K562 (cell line): ENCODE results near the gene ALX3. TPM values are rescaled to one million over a fixed set of nuclear protein-coding genes. Genes with fewer than 3 reads are reported as not detected.

Source experiments
- BCOR ChIP-seq: fragments of 450-650 bp; IDR thresholded peaks from 2 replicates; pipeline ENCODE4 v1.6.1; 2016
- CBX2 ChIP-seq: fragments of 200-600 bp; sonication (generic); IDR thresholded peaks from one replicate; pipeline ENCODE4 v1.6.1; 2012; ENCODE audit warnings: mild to moderate bottlenecking, low read length, inconsistent platforms; ENCODE audit not compliant: insufficient read depth, poor library complexity, severe bottlenecking
- ERF ChIP-seq: fragments of 450-650 bp; formaldehyde crosslinking; IDR thresholded peaks from 2 replicates; pipeline ENCODE4 v1.4.0; 2020; ENCODE audit warnings: mild to moderate bottlenecking, mixed read lengths
- MXD1 ChIP-seq: fragments of 250-450 bp; sonication (Bioruptor Pico); IDR thresholded peaks from 2 replicates; pipeline ENCODE4 v1.8.0; 2021; ENCODE audit warnings: borderline replicate concordance, mild to moderate bottlenecking, moderate library complexity; ENCODE audit not compliant: poor library complexity, severe bottlenecking
- NFE2 ChIP-seq: IDR thresholded peaks from 2 replicates; pipeline ENCODE4 v1.6.1; 2014; ENCODE audit warnings: antibody characterized with exemption, low read depth
- PRMT5 ChIP-seq: sonication (generic); formaldehyde crosslinking; IDR thresholded peaks from 2 replicates; pipeline ENCODE4 v1.5.0; 2020; ENCODE audit warnings: missing genetic modification reagents
- RBM14 ChIP-seq: fragments of 200-400 bp; formaldehyde crosslinking; IDR thresholded peaks from 2 replicates; pipeline ENCODE4 v1.6.1; 2018; ENCODE audit warnings: low read depth, mild to moderate bottlenecking, low read length, moderate library complexity, borderline replicate concordance; ENCODE audit not compliant: insufficient read depth
- TCF3 ChIP-seq: sonication (generic); formaldehyde crosslinking; IDR thresholded peaks from 2 replicates; pipeline ENCODE4 v1.4.0; 2020; ENCODE audit warnings: mild to moderate bottlenecking, missing genetic modification reagents
- ZNF174 ChIP-seq: fragments of 250-450 bp; sonication (Bioruptor Pico); IDR thresholded peaks from 2 replicates; pipeline ENCODE4 v1.4.0; 2020; ENCODE audit warnings: mild to moderate bottlenecking
- ZNF407 ChIP-seq: fragments of 450-650 bp; IDR thresholded peaks from 2 replicates; pipeline ENCODE4 v1.6.1; 2016; ENCODE audit warnings: low read depth
- ZNF740 ChIP-seq, 3 experiments: fragments of 200-800 bp in 1 of 3; sonication (Bioruptor generic) in 1 of 3; sonication (generic) in 1 of 3; formaldehyde crosslinking in 1 of 3; IDR thresholded peaks; 2 replicates each; pipeline versions ENCODE4 v1.6.1 to v1.8.0; 2016 to 2022; ENCODE audit warnings: mild to moderate bottlenecking in 2 of 3, missing compliant biosample characterization in 2 of 3, missing genetic modification characterization in 2 of 3, missing genetic modification reagents in 1 of 3
- polyA plus RNA-seq, 8 experiments: library from polyadenylated mRNA; depleted of rRNA in 4 of 8; stranded (reverse) in 5 of 8; unstranded in 3 of 8; fragments of >200 nt; fragmentation: Nextera tagmentation in 2 of 8; fragmentation: Illumina TruSeq in 1 of 8; extraction: Ambion mirVana in 2 of 8; extraction: Trizol in 1 of 8; gene quantifications; 2 replicates each; pipeline versions ENCODE4 v1.2.1 to v1.2.3, GENCODE V29; 2011 to 2014; ENCODE audit warnings: inconsistent platforms in 1 of 8, missing spikeins in 1 of 8
- total RNA-seq, 7 experiments: library from RNA; depleted of rRNA in 6 of 7; stranded (reverse); fragments of >200 nt in 6 of 7; fragmentation: Illumina TruSeq in 2 of 7; extraction: Trizol in 2 of 7; gene quantifications; 2 replicates each; pipeline versions ENCODE4 v1.2.1 to v1.2.3, GENCODE V29; 2011 to 2021; ENCODE audit warnings: low replicate concordance in 1 of 7
- TF ChIP-seq, protein P1 (sequence below): fragments of 450-650 bp; IDR thresholded peaks from 2 replicates; pipeline ENCODE4 v1.6.1; 2016; ENCODE audit warnings: low read depth, mild to moderate bottlenecking, moderate library complexity
- TF ChIP-seq, protein P2 (sequence below): fragments of 250-450 bp; sonication (Bioruptor Pico); IDR thresholded peaks from 2 replicates; pipeline ENCODE4 v1.4.0; 2020; ENCODE audit warnings: mild to moderate bottlenecking

The ALX3 gene
- total and polyA plus RNA-seq, 9 of the 15 experiments (the other 6 are each of a cell fraction or from before 2014, with no cell fraction given): not detected

DNA sequence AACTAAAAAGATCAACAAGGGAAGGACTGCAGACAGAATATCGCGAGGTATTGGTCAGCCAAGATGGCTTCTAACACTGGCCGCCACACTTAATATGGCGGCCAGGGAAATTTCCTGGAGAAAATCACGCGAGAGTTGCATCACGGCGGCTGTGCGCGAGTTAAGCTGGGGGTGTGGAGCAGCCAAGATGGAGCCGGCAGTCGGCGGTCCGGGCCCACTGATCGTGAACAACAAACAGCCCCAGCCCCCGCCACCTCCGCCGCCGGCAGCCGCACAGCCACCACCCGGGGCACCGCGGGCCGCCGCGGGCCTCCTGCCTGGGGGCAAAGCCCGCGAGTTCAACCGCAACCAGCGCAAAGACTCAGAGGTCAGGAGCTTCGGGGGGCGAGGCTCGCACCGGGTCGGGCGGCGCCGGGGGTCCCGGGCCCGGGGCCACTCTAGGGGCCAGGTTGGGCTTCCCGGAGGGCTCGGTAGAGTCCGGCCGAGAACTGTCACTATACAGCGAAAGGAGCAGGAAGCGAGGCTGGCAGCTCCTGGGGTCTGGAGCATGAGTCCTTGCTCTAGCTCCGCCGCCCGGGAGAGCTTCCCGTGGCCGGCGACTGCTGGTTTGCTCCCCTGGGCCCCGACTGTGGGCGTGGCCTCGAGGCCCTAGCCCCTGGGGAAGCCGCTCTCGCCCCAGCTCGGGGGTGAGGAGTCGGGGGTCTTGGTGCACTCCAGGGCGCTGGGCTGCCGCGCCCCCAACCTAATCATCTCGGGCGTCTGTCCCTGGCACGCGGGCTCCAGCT, 35.8 kb downstream of the ALX3 start, which contains the start of gene STRIP1 (continued):
- TF ChIP-seq, protein P1, sequence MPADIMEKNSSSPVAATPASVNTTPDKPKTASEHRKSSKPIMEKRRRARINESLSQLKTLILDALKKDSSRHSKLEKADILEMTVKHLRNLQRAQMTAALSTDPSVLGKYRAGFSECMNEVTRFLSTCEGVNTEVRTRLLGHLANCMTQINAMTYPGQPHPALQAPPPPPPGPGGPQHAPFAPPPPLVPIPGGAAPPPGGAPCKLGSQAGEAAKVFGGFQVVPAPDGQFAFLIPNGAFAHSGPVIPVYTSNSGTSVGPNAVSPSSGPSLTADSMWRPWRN: no peak
- TF ChIP-seq, protein P2, sequence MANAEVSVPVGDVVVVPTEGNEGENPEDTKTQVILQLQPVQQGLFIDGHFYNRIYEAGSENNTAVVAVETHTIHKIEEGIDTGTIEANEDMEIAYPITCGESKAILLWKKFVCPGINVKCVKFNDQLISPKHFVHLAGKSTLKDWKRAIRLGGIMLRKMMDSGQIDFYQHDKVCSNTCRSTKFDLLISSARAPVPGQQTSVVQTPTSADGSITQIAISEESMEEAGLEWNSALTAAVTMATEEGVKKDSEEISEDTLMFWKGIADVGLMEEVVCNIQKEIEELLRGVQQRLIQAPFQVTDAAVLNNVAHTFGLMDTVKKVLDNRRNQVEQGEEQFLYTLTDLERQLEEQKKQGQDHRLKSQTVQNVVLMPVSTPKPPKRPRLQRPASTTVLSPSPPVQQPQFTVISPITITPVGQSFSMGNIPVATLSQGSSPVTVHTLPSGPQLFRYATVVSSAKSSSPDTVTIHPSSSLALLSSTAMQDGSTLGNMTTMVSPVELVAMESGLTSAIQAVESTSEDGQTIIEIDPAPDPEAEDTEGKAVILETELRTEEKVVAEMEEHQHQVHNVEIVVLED (CRISPR knock-in tag): peak; percentile 40; the same call in 1 of the 2 replicates
- TF ChIP-seq BCOR (no peak), ERF (peak; percentile 76; the same call in 1 of the 2 replicates), TCF3 (CRISPR knock-in tag) (no peak), ZNF407 (no peak), MXD1 (no peak), PRMT5 (no peak), NFE2 (no peak), RBM14 (peak; percentile 86; the same call in 1 of the 2 replicates), ZNF174 (CRISPR knock-in tag) (no peak; the same call in 1 of the 2 replicates), ZNF740 (CRISPR knock-in tag; IDR thresholded peaks at IDR 0.05) (peak; percentile 56; the same call in 1 of the 2 replicates), ZNF740 (tag; IDR thresholded peaks at IDR 0.05) (peak in 1 of 2 experiments; percentile 71; a peak in 1 of 4 replicates), CBX2 (no peak)
